Ovary (tissue), 9 donors: ENCODE measurements around the gene GSTT4. TPM values are rescaled to one million over a fixed set of nuclear protein-coding genes. Genes with fewer than 3 reads are reported as not detected.

Experiments
- DNase-seq, 5 donors: peaks; one replicate each; pipeline ENCODE4 v3.0.0-alpha.2; 2019 to 2020
- H3K27ac ChIP-seq, 2 donors: fragments of 200-600 bp; one replicate each; pipeline versions ENCODE4 v1.5.1 to v1.8.0; 2019 to 2022
- H3K27me3 ChIP-seq: fragments of 200-600 bp; one replicate; pipeline ENCODE4 v1.8.0; 2022
- H3K36me3 ChIP-seq: fragments of 200-600 bp; sonication (generic); one replicate; pipeline ENCODE4 v1.5.1; 2019
- H3K4me1 ChIP-seq: one replicate; pipeline ENCODE4 v1.8.1; 2013; ENCODE audit warnings: mild to moderate bottlenecking, moderate library complexity; ENCODE audit not compliant: insufficient read depth
- H3K4me3 ChIP-seq: fragments of 200-600 bp; sonication (generic); one replicate; pipeline ENCODE4 v1.5.1; 2017
- H3K9me3 ChIP-seq, 2 donors: fragments of 200-600 bp in 1 of 2; sonication (generic) in 1 of 2; one replicate each; pipeline versions ENCODE4 v1.5.1 to v1.8.1; 2013 to 2019; ENCODE audit warnings: mild to moderate bottlenecking in 1 of 2, moderate library complexity in 1 of 2
- CTCF ChIP-seq, 3 donors: fragments of 450-650 bp in 2 of 3; fragments of 200-600 bp in 1 of 3; IDR thresholded peaks; one replicate each; pipeline versions ENCODE4 v1.5.1 to v1.8.0; 2016 to 2022; ENCODE audit warnings: antibody characterized with exemption in 3 of 3, mild to moderate bottlenecking in 1 of 3
- EP300 ChIP-seq: sonication (generic); formaldehyde crosslinking; IDR thresholded peaks from one replicate; pipeline ENCODE4 v1.6.1; 2017; ENCODE audit warnings: antibody characterized with exemption
- POLR2A ChIP-seq: fragments of 450-650 bp; IDR thresholded peaks from one replicate; pipeline ENCODE4 v1.6.1; 2017; ENCODE audit warnings: antibody characterized with exemption, mild to moderate bottlenecking, moderate library complexity
- WGBS, 3 donors: extraction: QIAGEN DNeasy Blood & Tissue Kit in 1 of 3; methylation state at CpG; one replicate each; pipeline versions ENCODE4 v1.1.5 to v1.1.7; 2013 to 2017; 5-methylcytosine and 5-hydroxymethylcytosine counted together
- intact Hi-C, 4 donors: fragments of 100-400 bp; cut with DNase I; formaldehyde crosslinking; loops; one replicate each; pipeline versions ENCODE4 v1.11.0 to v1.15.1; 2022 to 2023
- polyA plus RNA-seq, 2 donors: library from polyadenylated mRNA; stranded (reverse); fragments of 200-250 nt in 1 of 2; fragments of 350-450 nt in 1 of 2; fragmentation: Illumina TruSeq in 1 of 2; extraction: RNeasy Lipid Tissue Mini Kit (QIAGEN cat#74804) in 1 of 2; gene quantifications; one replicate each; pipeline ENCODE4 v1.2.3, GENCODE V29; 2013 to 2014
- total RNA-seq, 7 donors: library from RNA; depleted of rRNA in 2 of 7; stranded (reverse); fragments of >200 nt in 2 of 7; fragmentation: NEBNext Ultra II Directional in 3 of 7; extraction: Animal tissue kit (Norgen Biotek cat#: 25700) in 3 of 7; gene quantifications; one replicate each; pipeline versions ENCODE4 v1.1.0 to v1.2.4, GENCODE V29; 2016 to 2023
- donor health status: DM: no; HTN: no; CAD: no; lungs with moderate emphysema.
- donor health status: DM: no; HTN: no; CAD: no.
- donor health status: Bipolar disorder and iron deficiency.
- donor health status: DM: yes; HTN: yes; CAD: no.
- donor health status: DM: no; HTN: no; CAD: no.
- donor health status: DM: yes; HTN: yes; CAD: no.

Gene GSTT4
- total and polyA plus RNA-seq, 9 donors: not detected

GRCh38 chr22:24040946-24041345 lies 35.7 kb upstream of the GSTT4 start:
- Histone ChIP-seq H3K27me3 (no peaks in the 10 kb centered on the region), H3K9me3 (no peaks in the 10 kb centered on the region), H3K4me3 (no peak overlapping the region), H3K4me1 (no peaks in the 10 kb centered on the region), H3K36me3 (no peaks in the 10 kb centered on the region), H3K27ac (no peak overlapping the region)
- intact Hi-C loops: no loop called here
- no peak for DNase-seq
- WGBS, 3 donors: 90 to 95% (median 94%) methylated on average over 4 of the region's 4 CpGs
- no peak for TF ChIP-seq EP300
- no peak for TF ChIP-seq CTCF (IDR thresholded peaks at IDR 0.05)
- no peak for TF ChIP-seq POLR2A

- Histone ChIP-seq H3K9me3 (no peaks in the 10 kb centered on the region), H3K36me3 (no peaks in the 10 kb centered on the region), H3K4me1 (no peaks in the 10 kb centered on the region), H3K27ac (no peak overlapping the region), H3K27me3 (no peaks in the 10 kb centered on the region), H3K4me3 (no peak overlapping the region)
- intact Hi-C loops: no loop called here
- TF ChIP-seq POLR2A (no peak), CTCF (IDR thresholded peaks at IDR 0.05) (no peak), EP300 (no peak)
- DNase-seq: no peak
- 65 to 74% (median 68%) methylated on average over 6 of the region's 6 CpGs for WGBS, 3 donors
These were observed 33.8 kb upstream of the GSTT4 start for GRCh38 chr22:24039046-24039445.

- DNase-seq: no peak
- no peaks in the 10 kb centered on the region for H3K9me3 ChIP-seq
- H3K27me3 ChIP-seq: no peaks in the 10 kb centered on the region
- no peak overlapping the region for H3K27ac ChIP-seq
- no peaks in the 10 kb centered on the region for H3K36me3 ChIP-seq
- H3K4me3 ChIP-seq: no peak overlapping the region
- H3K4me1 ChIP-seq: peaks cover 2% of the 10 kb centered on the region
- intact Hi-C loops: no loop called here
- TF ChIP-seq CTCF (IDR thresholded peaks at IDR 0.05) (no peak), POLR2A (no peak), EP300 (no peak)
- WGBS, 3 donors: 96 to 98% (median 97%) methylated on average over 8 of the region's 8 CpGs
These were observed 32.9 kb upstream of the GSTT4 start for GRCh38 chr22:24037851-24038765.

- H3K4me1 ChIP-seq: peaks cover 2% of the 10 kb centered on the region
- DNase-seq: no peak
- no peaks in the 10 kb centered on the region for H3K36me3 ChIP-seq
- H3K27me3 ChIP-seq: no peaks in the 10 kb centered on the region
- 90 to 94% (median 91%) methylated on average over 5 of the region's 5 CpGs for WGBS, 3 donors
- intact Hi-C loops: no loop called here
- no peak for TF ChIP-seq POLR2A
- TF ChIP-seq CTCF (IDR thresholded peaks at IDR 0.05): no peak
- TF ChIP-seq EP300: no peak
- no peak overlapping the region for H3K4me3 ChIP-seq
- H3K27ac ChIP-seq: no peak overlapping the region
- H3K9me3 ChIP-seq: no peaks in the 10 kb centered on the region
These were observed 30.0 kb upstream of the GSTT4 start for GRCh38 chr22:24035296-24035695.
